ENCODE data around the gene CDH20. TPM values are rescaled to one million over a fixed set of nuclear protein-coding genes. Genes with fewer than 3 reads are reported as not detected.

The CDH20 gene
- total RNA-seq, 1 experiment from 2014 or later = not detected

- Histone ChIP-seq H4K20me1 (ENCODE audit: insufficient read depth) (no peaks in the 10 kb centered on the region), H3K4me1 (ENCODE audit: control insufficient read depth in 1 of 2, insufficient read depth in 2 of 2, low read length in 2 of 2) (no peaks in the 10 kb centered on the region), H3K9me3 (ENCODE audit: control insufficient read depth in 1 of 2, insufficient read depth in 1 of 2, low read depth in 1 of 2, low read length in 2 of 2) (no peaks in the 10 kb centered on the region), H3K27me3 (ENCODE audit: insufficient read depth, low read length) (peaks cover 51% of the 10 kb centered on the region), H3K4me3 (replicated peaks in 1 of 2; ENCODE audit: low read depth in 1 of 2, low read length in 2 of 2) (no peak overlapping the region), H3K27ac (ENCODE audit: low read depth, low read length) (no peak overlapping the region), H2AFZ (ENCODE audit: low read depth, low read length, poor library complexity, severe bottlenecking) (no peak overlapping the region), H3K9ac (ENCODE audit: low read length) (no peak overlapping the region), H3K9me2 (ENCODE audit: insufficient read depth) (no peaks in the 10 kb centered on the region), H3K36me3 (ENCODE audit: control insufficient read depth in 1 of 2, insufficient read depth in 2 of 2, low read length in 2 of 2) (no peaks in the 10 kb centered on the region), H3K4me2 (ENCODE audit: low read length) (no peak overlapping the region), H3K79me2 (ENCODE audit: insufficient read depth, low read length) (no peaks in the 10 kb centered on the region)
- no peak for TF ChIP-seq ZNF274 (IDR thresholded peaks at IDR 0.05; ENCODE audit: low read depth, low read length)
- TF ChIP-seq REST (IDR thresholded peaks at IDR 0.05; ENCODE audit: low read depth) = no peak
- TF ChIP-seq RAD21 (IDR thresholded peaks at IDR 0.05; ENCODE audit: low read depth) = no peak
- TF ChIP-seq ELF1 (IDR thresholded peaks at IDR 0.05; ENCODE audit: borderline replicate concordance, low read depth) = no peak
- TF ChIP-seq SIN3A (IDR thresholded peaks at IDR 0.05; ENCODE audit: low read depth) = no peak
- TF ChIP-seq SRF (IDR thresholded peaks at IDR 0.05; ENCODE audit: low read depth) = no peak
- no TSS peak for BruUV-seq (replicated peaks)
- POLR2A ChIA-PET = no interaction called here
- RAD21 ChIA-PET (ENCODE audit: low non-redundant PET in 1 of 2, low total read pairs in 2 of 2, uncharacterized antibody in 2 of 2, unreplicated experiment in 2 of 2) = no interaction called here
- intact Hi-C loops (cut with micrococcal nuclease) = no loop called here
- CTCF ChIA-PET = no interaction called here
- DNase-seq (ENCODE audit: low read depth, low spot score) (no peak), ATAC-seq (no peak)
Measured at GRCh38 chr18:61470031-61470674, 136.9 kb downstream of the CDH20 start.

- intact Hi-C loops (cut with micrococcal nuclease) = no loop called here
- Histone ChIP-seq H3K79me2 (ENCODE audit: insufficient read depth, low read length) (no peaks in the 10 kb centered on the region), H3K4me2 (ENCODE audit: low read length) (no peak overlapping the region), H4K20me1 (ENCODE audit: insufficient read depth) (no peaks in the 10 kb centered on the region), H3K27me3 (ENCODE audit: insufficient read depth, low read length) (peaks cover 62% of the 10 kb centered on the region), H3K9me3 (ENCODE audit: control insufficient read depth in 1 of 2, insufficient read depth in 1 of 2, low read depth in 1 of 2, low read length in 2 of 2) (no peaks in the 10 kb centered on the region), H2AFZ (ENCODE audit: low read depth, low read length, poor library complexity, severe bottlenecking) (no peak overlapping the region), H3K9me2 (ENCODE audit: insufficient read depth) (no peaks in the 10 kb centered on the region), H3K27ac (ENCODE audit: low read depth, low read length) (no peak overlapping the region), H3K4me3 (replicated peaks in 1 of 2; ENCODE audit: low read depth in 1 of 2, low read length in 2 of 2) (no peak overlapping the region), H3K4me1 (ENCODE audit: control insufficient read depth in 1 of 2, insufficient read depth in 2 of 2, low read length in 2 of 2) (no peaks in the 10 kb centered on the region), H3K9ac (ENCODE audit: low read length) (no peak overlapping the region), H3K36me3 (ENCODE audit: control insufficient read depth in 1 of 2, insufficient read depth in 2 of 2, low read length in 2 of 2) (no peaks in the 10 kb centered on the region)
- TF ChIP-seq FOSL1 (IDR thresholded peaks at IDR 0.05; ENCODE audit: low read depth) (no peak), CEBPB (IDR thresholded peaks at IDR 0.05; ENCODE audit: low read depth) (no peak), MAX (IDR thresholded peaks at IDR 0.05) (no peak), TCF7L2 (IDR thresholded peaks at IDR 0.05; ENCODE audit: borderline replicate concordance, extremely low read depth, insufficient read depth, insufficient read length) (no peak), SP1 (IDR thresholded peaks at IDR 0.05; ENCODE audit: low read depth) (no peak), JUND (IDR thresholded peaks at IDR 0.05) (no peak), YY1 (IDR thresholded peaks at IDR 0.05; ENCODE audit: extremely low read depth, insufficient replicate concordance, low read depth, low read length) (no peak)
- POLR2A ChIA-PET = no interaction called here
- no TSS peak for BruUV-seq (replicated peaks)
- CTCF ChIA-PET = no interaction called here
- DNase-seq (ENCODE audit: low read depth, low spot score) (no peak), ATAC-seq (no peak)
- RAD21 ChIA-PET (ENCODE audit: low non-redundant PET in 1 of 2, low total read pairs in 2 of 2, uncharacterized antibody in 2 of 2, unreplicated experiment in 2 of 2) = no interaction called here
Measured at GRCh38 chr18:61471541-61471940, 138.3 kb downstream of the CDH20 start.
